ENCODE data around the gene DNAJC6.
"Not testable (repeated sequence)": the region's sequence is repeated elsewhere in the genome, so short reads cannot be mapped to it uniquely, and the experiment has no call there.

Gene DNAJC6

GRCh38 chr1:65360648-65361047 lies 51.3 kb downstream of the DNAJC6 start:
- DNase-seq = peak; percentile 37 to 84 (median 54)

GRCh38 chr1:65362545-65362944 lies 53.2 kb downstream of the DNAJC6 start:
- DNase-seq = no peak

GRCh38 chr1:65363484-65363883 lies 54.1 kb downstream of the DNAJC6 start:
- no peak for DNase-seq

- DNase-seq = no peak
Measured at GRCh38 chr1:65368403-65368802, 59.1 kb downstream of the DNAJC6 start.

- DNase-seq = peak in 2 of 3 experiments; percentile 19 to 73
Measured at GRCh38 chr1:65371544-65371943, 62.2 kb downstream of the DNAJC6 start.

- no peak for DNase-seq
Measured at GRCh38 chr1:65372557-65372956, 63.2 kb downstream of the DNAJC6 start.

GRCh38 chr1:65377496-65378246 lies 68.3 kb downstream of the DNAJC6 start:
- DNase-seq = no peak

- DNase-seq = no peak
Measured at GRCh38 chr1:65378247-65378946, 69.1 kb downstream of the DNAJC6 start.

- not testable (repeated sequence) for DNase-seq
Measured at GRCh38 chr1:65384426-65384825, 75.1 kb downstream of the DNAJC6 start.

GRCh38 chr1:65386439-65386838 lies 77.1 kb downstream of the DNAJC6 start:
- DNase-seq = no peak

- DNase-seq = no peak
Measured at GRCh38 chr1:65387821-65388220, 78.5 kb downstream of the DNAJC6 start.

GRCh38 chr1:65388908-65389695 lies 79.8 kb downstream of the DNAJC6 start:
- DNase-seq = no peak

GRCh38 chr1:65392497-65392896 lies 83.2 kb downstream of the DNAJC6 start:
- no peak for DNase-seq

GRCh38 chr1:65393347-65393746 lies 84.0 kb downstream of the DNAJC6 start:
- no peak for DNase-seq

- DNase-seq = no peak
Measured at GRCh38 chr1:65393928-65394327, 84.6 kb downstream of the DNAJC6 start.

GRCh38 chr1:65395887-65396612 lies 86.7 kb downstream of the DNAJC6 start:
- DNase-seq = no peak

- DNase-seq = peak in 1 of 3 experiments; percentile 12
Measured at GRCh38 chr1:65398083-65398482, 88.7 kb downstream of the DNAJC6 start.

GRCh38 chr1:65399003-65399402 lies 89.7 kb downstream of the DNAJC6 start:
- no peak for DNase-seq

GRCh38 chr1:65401612-65402011 lies 92.3 kb downstream of the DNAJC6 start:
- no peak for DNase-seq

GRCh38 chr1:65404941-65405340 lies 95.6 kb downstream of the DNAJC6 start:
- no peak for DNase-seq

GRCh38 chr1:65407877-65408276 lies 98.5 kb downstream of the DNAJC6 start:
- no peak for DNase-seq

GRCh38 chr1:65409314-65409713 lies 100.0 kb downstream of the DNAJC6 start:
- no peak for DNase-seq

- no peak for DNase-seq
Measured at GRCh38 chr1:65409816-65410326, 100.5 kb downstream of the DNAJC6 start.

Measured in NCI-H1417 (cell line).